Thoracic aorta (tissue), 2 donors: ENCODE measurements around the gene B3GALT6. TPM values are rescaled to one million over a fixed set of nuclear protein-coding genes. Genes with fewer than 3 reads are reported as not detected.

Experiments used
- ATAC-seq: fragments of 150-250 bp; one replicate; pipeline ENCODE4 v1.8.0; 2017; ENCODE audit warnings: low read depth; ENCODE audit not compliant: insufficient number of reproducible peaks, low FRiP score
- DNase-seq: peaks from one replicate; pipeline ENCODE4 v3.0.0-alpha.2; 2020; ENCODE audit warnings: low spot score
- H3K27ac ChIP-seq, 2 donors: fragments of 200-600 bp; sonication (generic); 1 replicate in 1 of 2; 2 replicates in 1 of 2; pipeline ENCODE4 v1.5.1; 2016; ENCODE audit warnings: mild to moderate bottlenecking in 2 of 2, moderate library complexity in 2 of 2
- H3K27me3 ChIP-seq: fragments of 200-600 bp; sonication (generic); replicated peaks from 2 replicates; pipeline ENCODE4 v1.6.0; 2016; ENCODE audit warnings: mild to moderate bottlenecking; ENCODE audit not compliant: insufficient read depth
- H3K36me3 ChIP-seq: fragments of 200-600 bp; sonication (generic); one replicate; pipeline ENCODE4 v1.5.1; 2016
- H3K4me1 ChIP-seq, 2 donors: fragments of 200-600 bp; sonication (generic); 1 replicate in 1 of 2; 2 replicates in 1 of 2; pipeline versions ENCODE4 v1.5.1 to v1.6.0; 2016; ENCODE audit warnings: low read depth in 2 of 2, mild to moderate bottlenecking in 1 of 2; ENCODE audit not compliant: control insufficient read depth in 1 of 2
- H3K4me3 ChIP-seq: fragments of 200-600 bp; sonication (generic); 2 replicates; pipeline ENCODE4 v1.5.1; 2016; ENCODE audit warnings: mild to moderate bottlenecking
- H3K9me3 ChIP-seq: fragments of 200-600 bp; sonication (generic); 2 replicates; pipeline ENCODE4 v1.5.1; 2016
- CTCF ChIP-seq: fragments of 200-600 bp; sonication (generic); IDR thresholded peaks from one replicate; pipeline ENCODE4 v1.5.1; 2019; ENCODE audit warnings: antibody characterized with exemption
- total RNA-seq, 2 donors: library from RNA; depleted of rRNA; stranded (reverse); fragments of >200 nt; gene quantifications; one replicate each; pipeline versions ENCODE4 v1.1.0 to v1.2.3, GENCODE V29; 2016

Gene B3GALT6
- total RNA-seq, 2 donors from 2014 or later = 15.5 to 25.3 TPM

DNA sequence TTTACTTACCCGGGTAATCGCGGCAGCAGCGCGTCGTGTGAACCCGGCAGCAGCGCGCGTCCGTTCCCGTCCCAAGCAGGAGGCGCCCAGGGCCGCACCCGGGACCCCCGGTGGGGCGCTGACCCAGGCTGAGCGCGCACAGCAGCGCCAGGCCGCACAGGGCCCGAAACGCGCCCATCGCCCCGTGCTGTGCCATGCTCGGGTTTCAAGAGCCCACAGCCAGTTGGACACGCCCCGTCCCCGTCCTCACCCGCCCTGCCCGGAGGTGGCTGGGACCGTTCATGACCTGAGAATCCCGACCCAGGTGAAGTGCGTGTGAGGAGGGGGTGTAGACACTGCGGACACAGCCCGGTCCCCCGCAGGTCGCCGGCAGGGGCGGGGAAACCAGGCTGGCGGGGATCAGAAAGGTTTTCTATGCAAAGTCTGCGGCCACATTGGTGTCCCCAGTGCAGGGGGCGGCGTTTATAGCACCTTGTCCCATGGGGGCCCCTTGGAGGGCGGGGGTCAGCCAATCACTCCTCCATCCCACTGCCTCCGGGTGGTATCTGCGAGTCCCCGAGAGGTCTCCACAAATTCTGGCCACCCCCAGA is 25.6 kb upstream of the B3GALT6 start, which contains the start of gene TNFRSF18:
TNFRSF18 (minus strand) TSS at position 217 of the 590 bp plus-strand sequence; CDS start at position 196, 21 bp downstream.
- no peak for TF ChIP-seq CTCF
- ATAC-seq (no peak), DNase-seq (no peak)
- H3K27ac ChIP-seq = no peak within 1 kb of the TSS
- no peaks in the 10 kb centered on the region for H3K9me3 ChIP-seq
- peaks cover 8 to 14% of the 10 kb centered on the region in 2 donors for H3K4me1 ChIP-seq
- peaks cover 4% of the 10 kb centered on the region for H3K27me3 ChIP-seq
- no peaks in the 10 kb centered on the region for H3K36me3 ChIP-seq
- peak within 1 kb of the TSS; percentile 47 for H3K4me3 ChIP-seq

- no peak overlapping the region for H3K4me3 ChIP-seq
- peaks cover 4% of the 10 kb centered on the region for H3K27me3 ChIP-seq
- no peak for ATAC-seq
- H3K36me3 ChIP-seq = no peaks in the 10 kb centered on the region
- H3K4me1 ChIP-seq = peaks cover 8 to 13% of the 10 kb centered on the region in 2 donors
- no peak for TF ChIP-seq CTCF
- no peak overlapping the region for H3K27ac ChIP-seq
- no peaks in the 10 kb centered on the region for H3K9me3 ChIP-seq
- DNase-seq = no peak
These were observed 25.0 kb upstream of the B3GALT6 start for GRCh38 chr1:1206966-1207531.

- no peaks in the 10 kb centered on the region for H3K36me3 ChIP-seq
- DNase-seq (no peak), ATAC-seq (no peak)
- no peaks in the 10 kb centered on the region for H3K9me3 ChIP-seq
- peaks cover 4% of the 10 kb centered on the region for H3K27me3 ChIP-seq
- TF ChIP-seq CTCF = no peak
- H3K27ac ChIP-seq = no peak overlapping the region
- peaks cover 8 to 13% of the 10 kb centered on the region in 2 donors for H3K4me1 ChIP-seq
- H3K4me3 ChIP-seq = no peak overlapping the region
These were observed 24.5 kb upstream of the B3GALT6 start for GRCh38 chr1:1207571-1207892.

DNA sequence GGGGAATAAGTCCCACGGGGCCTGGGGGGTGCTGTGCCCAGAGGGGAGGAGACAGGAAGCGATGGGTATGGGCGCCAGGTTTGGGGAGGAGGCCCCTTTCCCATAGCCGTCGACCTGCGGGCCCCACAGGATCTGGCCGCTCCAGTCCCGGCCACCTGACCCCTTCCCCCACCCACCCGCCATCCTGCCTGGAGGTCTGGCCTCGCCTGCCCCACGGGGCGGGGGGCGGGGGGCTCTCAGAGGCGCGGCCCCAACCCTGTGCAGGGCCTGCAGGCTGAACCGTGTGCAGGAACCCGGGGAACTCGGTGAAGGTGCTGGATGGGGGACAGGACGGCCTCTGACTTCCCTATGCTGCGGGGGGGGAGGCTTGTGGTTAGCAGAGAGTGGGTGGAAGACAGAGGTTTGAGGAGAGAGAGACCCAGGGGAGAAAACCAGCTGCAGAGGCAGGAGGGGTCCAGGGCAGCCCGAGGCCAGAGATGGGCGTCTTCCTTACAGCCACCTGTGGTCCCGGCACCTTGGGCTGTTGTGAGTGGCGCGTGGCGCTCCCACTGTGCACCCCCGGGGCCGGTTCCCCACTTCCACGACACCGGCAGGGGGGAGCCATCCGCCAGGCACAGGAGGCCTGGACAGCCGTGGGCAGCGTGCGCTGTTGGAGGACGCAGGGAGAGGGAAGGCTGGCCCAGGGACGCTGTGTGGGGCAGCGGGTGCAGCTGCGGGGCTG is 23.2 kb upstream of the B3GALT6 start:
- Histone ChIP-seq H3K9me3 (no peaks in the 10 kb centered on the region), H3K4me3 (peak overlapping the region; percentile 60), H3K27ac (no peak overlapping the region), H3K36me3 (no peaks in the 10 kb centered on the region), H3K27me3 (peaks cover 4% of the 10 kb centered on the region), H3K4me1 (peaks cover 8 to 13% of the 10 kb centered on the region in 2 donors)
- DNase-seq (no peak), ATAC-seq (no peak)
- TF ChIP-seq CTCF = no peak

- Histone ChIP-seq H3K36me3 (no peaks in the 10 kb centered on the region), H3K4me3 (no peak overlapping the region), H3K27ac (no peak overlapping the region), H3K4me1 (peaks cover 8 to 11% of the 10 kb centered on the region in 2 donors), H3K9me3 (no peaks in the 10 kb centered on the region), H3K27me3 (peaks cover 2% of the 10 kb centered on the region)
- TF ChIP-seq CTCF = no peak
- no peak for ATAC-seq
- no peak for DNase-seq
These were observed 21.1 kb upstream of the B3GALT6 start for GRCh38 chr1:1210726-1211540.
